Sciatic nerve (tissue), 2 donors: ENCODE measurements around the gene SSNA1. TPM values are rescaled to one million over a fixed set of nuclear protein-coding genes. Genes with fewer than 3 reads are reported as not detected.

Experiments
- ATAC-seq: fragments of 200-7000 bp; cut with Tn5 transposase; one replicate; pipeline ENCODE4 v1.9.1; 2020; ENCODE audit warnings: mild to moderate bottlenecking, moderate library complexity
- DNase-seq: peaks from one replicate; pipeline ENCODE4 v3.0.0-alpha.2; 2020; ENCODE audit warnings: low spot score
- intact Hi-C: fragments of 100-400 bp; cut with DNase I; formaldehyde crosslinking; loops from one replicate; pipeline ENCODE4 v1.14.2; 2022
- total RNA-seq: library from RNA; stranded (reverse); fragmentation: NEBNext Ultra II Directional; extraction: Animal tissue kit (Norgen Biotek cat#: 25700); gene quantifications from one replicate; pipeline ENCODE4 v1.2.1, GENCODE V29; 2021
- donor health status: DM: no; HTN: no; CAD: no.
- donor health status: DM: no; HTN: no; CAD: no.

The SSNA1 gene
- total RNA-seq, 1 donor from 2014 or later: 27.6 TPM

- intact Hi-C loops: no loop called here
- DNase-seq (no peak), ATAC-seq (no peak)
Observed at GRCh38 chr9:137224830-137225694, 36.6 kb downstream of the SSNA1 start, which contains the start of gene CYSRT1. CYSRT1 (plus strand) TSS chr9:137225174; CDS start chr9:137225622, 448 bp downstream.

DNA sequence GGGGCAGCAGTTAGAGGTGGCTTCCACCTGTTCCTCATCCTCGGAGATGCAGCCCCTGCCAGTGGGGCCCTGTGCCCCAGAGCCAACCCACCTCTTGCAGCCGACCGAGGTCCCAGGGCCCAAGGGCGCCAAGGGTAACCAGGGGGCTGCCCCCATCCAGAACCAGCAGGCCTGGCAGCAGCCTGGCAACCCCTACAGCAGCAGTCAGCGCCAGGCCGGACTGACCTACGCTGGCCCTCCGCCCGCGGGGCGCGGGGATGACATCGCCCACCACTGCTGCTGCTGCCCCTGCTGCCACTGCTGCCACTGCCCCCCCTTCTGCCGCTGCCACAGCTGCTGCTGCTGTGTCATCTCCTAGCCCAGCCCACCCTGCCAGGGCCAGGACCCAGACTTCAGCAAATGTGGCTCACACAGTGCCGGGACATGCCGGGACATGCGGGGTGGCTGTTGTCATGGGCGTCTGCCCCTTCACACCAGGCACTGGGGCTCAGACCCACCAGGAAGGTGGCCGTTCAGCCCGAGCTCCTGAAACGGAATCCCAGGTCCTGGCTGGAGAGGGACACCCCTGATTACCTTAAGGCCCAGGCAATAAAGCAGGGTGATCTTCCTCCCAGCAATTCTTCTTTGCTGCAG, 37.3 kb downstream of the SSNA1 start:
- no peak for ATAC-seq
- intact Hi-C loops: no loop called here

GRCh38 chr9:137226338-137227053, 38.0 kb downstream of the SSNA1 start:
- intact Hi-C loops: no loop called here
- ATAC-seq (no peak), DNase-seq (no peak)

More for the DNA sequence above, 37.3 kb downstream of the SSNA1 start:
- DNase-seq: no peak

DNA sequence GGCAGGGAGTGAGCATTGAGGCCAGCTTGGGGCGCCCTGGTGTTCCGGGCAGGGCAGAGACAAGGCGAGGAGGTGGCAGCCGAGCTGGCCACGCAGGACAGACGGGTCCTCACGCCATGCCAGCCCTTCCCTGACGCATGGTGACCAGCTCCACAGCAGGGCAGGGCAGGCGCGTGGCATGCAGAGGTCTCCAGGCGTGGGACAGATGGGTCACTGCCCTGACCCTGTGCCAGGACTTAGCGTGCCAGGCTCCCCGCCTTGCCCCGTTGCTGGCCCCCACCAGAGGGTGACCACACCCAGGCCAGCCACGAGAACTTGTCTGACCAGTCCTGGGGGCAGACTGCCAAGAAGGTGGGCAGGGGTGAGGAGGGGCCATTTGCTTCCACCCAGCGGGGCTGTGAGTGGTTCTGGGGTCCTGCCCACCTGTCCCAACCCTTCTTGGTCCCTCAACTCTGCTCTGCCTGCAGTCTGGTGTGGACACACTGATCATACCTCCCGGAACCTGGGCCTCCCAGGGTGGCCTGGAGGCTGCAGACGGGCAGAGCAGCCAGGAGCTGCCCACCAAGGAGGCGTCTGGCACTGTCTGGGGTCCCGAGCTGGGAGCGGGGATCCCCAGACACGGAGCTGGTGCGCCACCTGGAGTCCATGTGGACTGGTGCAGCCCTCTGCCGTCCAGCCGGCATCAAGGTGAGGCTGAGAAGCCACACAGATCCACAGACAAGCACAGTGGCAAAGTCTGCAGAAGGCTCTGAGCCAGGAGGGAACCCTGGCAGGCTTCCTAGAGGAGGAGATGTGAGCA, 38.8 kb downstream of the SSNA1 start, which contains the start of gene RNF224:
RNF224 (plus strand) TSS at position 449 of the 799 bp plus-strand sequence. CDS start 834 bp downstream, outside the sequence.
- intact Hi-C loops: no loop called here
- peak; percentile 85 for DNase-seq
- no peak for ATAC-seq

DNA sequence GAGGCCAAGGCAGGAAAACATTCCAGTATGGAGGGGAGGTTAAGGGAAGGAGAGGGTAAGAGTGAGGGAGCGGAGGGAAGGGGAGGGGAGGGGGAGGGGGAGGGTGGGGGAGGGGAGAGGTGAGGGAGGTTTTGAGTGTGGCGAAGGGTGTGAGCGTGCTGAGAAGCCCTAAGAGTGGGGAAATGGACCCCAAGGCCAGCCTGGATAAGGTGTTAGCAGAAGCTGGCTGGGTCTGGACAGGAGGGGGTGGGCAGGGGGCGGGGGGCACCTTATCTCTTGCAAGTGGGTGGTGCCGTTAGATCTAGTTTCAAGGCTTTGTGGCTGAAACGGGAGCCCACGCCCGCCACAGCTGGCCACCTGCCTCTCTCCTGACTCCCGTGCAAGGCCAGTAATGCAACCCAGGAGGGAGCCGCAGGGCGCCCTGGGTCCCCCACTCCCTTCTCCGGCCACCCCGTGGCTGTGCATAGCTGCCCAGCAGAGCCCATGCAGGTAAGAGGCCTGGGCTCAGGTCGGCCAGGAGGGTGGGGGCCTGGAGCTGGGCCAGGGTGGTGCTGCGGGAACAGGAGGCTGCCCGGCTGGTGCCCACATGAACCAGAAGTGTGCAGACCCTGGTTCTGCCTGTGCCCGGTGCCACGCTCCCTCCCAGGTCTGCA, 39.5 kb downstream of the SSNA1 start:
- DNase-seq (no peak), ATAC-seq (no peak)
- intact Hi-C loops: no loop called here

DNA sequence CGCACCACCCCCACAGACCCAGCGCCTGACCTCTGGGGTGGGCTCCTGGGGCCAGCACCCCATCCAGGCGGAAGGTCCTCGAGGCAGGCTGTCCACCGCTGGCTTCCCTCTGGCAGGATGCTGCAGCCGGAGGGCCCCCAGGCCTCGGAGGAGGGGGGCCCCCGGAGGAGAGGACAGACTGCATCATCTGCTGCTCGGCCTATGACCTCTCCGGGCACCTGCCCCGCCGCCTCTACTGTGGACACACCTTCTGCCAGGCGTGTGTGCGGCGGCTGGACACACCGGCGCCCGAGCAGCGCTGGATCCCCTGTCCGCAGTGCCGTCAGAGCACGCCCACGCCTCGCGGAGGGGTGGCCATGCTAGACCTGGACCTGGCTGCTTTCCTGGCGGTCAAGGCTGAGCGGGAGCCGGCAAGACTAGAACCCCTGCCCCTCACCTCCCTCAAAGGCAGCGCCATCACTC, 40.1 kb downstream of the SSNA1 start:
- DNase-seq (no peak), ATAC-seq (no peak)
- intact Hi-C loops: no loop called here

DNA sequence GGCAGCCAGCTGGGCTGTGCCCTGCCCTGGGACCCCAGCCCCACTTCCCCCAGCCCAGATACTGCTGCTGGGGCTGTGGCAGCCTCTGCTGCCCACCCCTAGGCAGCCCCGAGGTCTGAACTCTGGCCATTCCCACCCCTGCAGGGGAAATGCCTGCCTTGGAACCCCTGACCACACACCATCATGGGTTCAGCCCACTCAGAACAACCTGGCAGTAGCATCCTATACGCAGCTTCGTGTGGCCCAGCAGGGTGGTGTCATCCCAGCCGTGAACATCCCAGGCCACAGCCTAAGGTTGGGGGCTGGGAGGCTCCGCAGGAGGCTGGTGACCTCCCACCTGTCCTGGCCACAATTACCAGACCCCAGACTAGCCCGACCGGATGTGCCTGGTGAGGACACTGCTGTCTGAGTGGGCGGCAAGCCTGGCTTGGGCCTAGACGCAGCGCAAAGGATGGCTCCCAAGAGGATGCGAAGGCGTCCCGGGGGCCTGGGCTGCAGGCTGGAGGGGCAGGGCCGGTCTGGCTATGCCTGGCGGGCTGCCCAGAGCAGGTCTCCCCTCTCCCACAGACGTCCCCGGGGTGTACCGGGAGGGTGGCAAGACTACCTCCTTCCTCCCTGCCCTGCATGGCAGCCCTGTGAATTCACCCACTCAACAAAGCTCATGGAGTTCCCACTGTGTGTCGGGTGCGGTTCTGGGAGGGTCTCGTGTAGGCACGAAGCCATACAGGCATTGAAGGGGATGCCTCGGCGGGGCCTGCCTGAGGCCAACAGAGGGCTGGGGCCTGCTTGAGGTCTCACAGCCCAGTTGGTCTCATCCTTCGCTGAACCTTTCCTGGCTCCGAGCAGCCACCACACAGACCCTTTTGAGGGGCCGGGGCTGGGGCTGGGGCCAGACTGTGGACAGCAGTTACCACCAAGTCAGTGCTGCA, 40.8 kb downstream of the SSNA1 start:
- ATAC-seq (no peak), DNase-seq (no peak)
- intact Hi-C loops: no loop called here

DNA sequence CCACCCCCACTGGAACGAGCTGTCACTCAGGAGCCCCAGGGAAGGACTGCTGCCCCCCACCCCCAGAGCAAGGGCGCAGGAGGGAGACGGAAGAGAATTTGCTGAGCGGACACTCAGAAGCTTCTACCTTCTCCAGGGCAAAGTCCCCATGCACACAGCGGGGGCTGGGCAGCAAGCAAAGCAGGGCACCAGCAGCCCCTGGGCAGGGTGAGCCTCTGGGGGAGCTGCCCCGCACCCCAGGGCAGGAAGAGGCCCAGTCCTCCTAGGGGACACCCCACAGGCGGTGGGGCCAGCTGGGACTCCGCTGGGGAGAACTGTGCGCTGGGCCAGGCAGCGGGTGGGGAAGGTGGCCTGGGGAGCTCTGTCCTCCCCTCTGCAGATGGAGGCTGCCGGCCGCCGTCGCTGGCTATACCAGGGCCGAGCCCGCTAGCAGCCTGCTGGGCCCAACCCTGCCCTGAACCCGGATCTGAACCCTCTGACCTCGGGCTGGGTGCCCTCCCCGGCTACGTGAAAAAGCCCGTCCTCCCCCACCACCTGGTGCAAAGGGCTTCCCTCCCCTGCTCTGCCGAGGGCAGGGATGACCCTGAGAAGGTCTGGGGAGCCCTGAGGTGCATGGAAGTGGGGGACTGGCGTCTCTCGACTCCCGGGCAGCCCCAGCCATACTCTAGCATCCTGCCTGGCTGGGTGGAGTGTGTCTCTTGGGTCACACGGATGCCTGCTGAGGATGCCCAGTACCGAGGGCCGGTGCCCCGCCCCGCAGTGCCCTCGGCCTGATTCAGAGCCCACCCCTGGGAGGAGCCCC, 41.6 kb downstream of the SSNA1 start:
- ATAC-seq (no peak), DNase-seq (no peak)
- intact Hi-C loops: loop anchor here (5.0 to 10.0 kb wide), 2 partner anchors 45 to 108 kb away; partner anchors contain the start of genes ANAPC2 and SSNA1

DNA sequence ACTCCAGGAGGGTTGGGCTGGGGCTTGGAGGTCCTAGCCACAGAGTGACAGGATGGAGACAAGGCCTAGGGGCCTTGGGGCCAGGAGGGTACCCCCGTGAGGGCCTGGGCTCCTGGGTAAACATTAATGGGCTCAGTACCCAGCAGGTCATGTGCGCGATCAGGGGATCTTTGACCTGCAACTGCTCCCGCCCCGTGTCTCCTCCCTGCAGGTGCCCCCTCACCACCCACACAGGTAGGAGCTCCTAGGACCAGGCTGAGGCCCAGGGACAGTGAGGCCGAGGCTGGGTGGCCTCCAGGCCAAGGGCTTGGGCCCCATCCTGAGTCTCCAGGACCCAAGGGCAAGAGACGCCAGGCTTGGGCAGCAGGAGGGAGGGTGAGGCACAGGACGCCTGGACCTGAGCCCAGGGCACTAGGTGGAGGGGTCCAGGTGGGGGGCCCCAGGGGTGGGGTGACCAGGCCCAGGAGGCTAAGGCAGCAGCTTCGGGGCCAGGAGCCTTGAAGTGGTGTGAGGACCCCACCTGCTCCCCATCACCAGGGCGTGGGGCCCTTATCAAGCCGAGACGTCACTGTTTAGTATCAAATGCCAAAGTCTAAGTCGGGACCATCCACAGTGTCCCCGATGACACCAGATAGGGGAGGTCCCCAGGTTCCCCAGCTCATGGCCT, 42.4 kb downstream of the SSNA1 start, which contains the start of gene SLC34A3:
SLC34A3 (plus strand) TSS at position 197 of the 667 bp plus-strand sequence. CDS start 802 bp downstream, outside the sequence.
- no peak for DNase-seq
- intact Hi-C loops: loop anchor here (5.0 to 10.0 kb wide), 2 partner anchors 46 to 109 kb away; partner anchors contain the start of genes ANAPC2 and SSNA1
- no peak for ATAC-seq

GRCh38 chr9:137231372-137232039, 43.0 kb downstream of the SSNA1 start:
- no peak for ATAC-seq
- intact Hi-C loops: loop anchor here (5.0 to 10.0 kb wide), 2 partner anchors 47 to 109 kb away; partner anchors contain the start of genes ANAPC2 and SSNA1

GRCh38 chr9:137232101-137232500, 43.6 kb downstream of the SSNA1 start:
- intact Hi-C loops: loop anchor here (5.0 to 10.0 kb wide), 2 partner anchors 47 to 110 kb away; partner anchors contain the start of genes ANAPC2 and SSNA1
- no peak for DNase-seq
- ATAC-seq: no peak

More at GRCh38 chr9:137231372-137232039, 43.0 kb downstream of the SSNA1 start:
- no peak for DNase-seq

- no peak for ATAC-seq
- DNase-seq: no peak
- intact Hi-C loops: loop anchor here (5.0 to 10.0 kb wide), 2 partner anchors 48 to 110 kb away; partner anchors contain the start of genes ANAPC2 and SSNA1
Observed at GRCh38 chr9:137232510-137232909, 44.0 kb downstream of the SSNA1 start.

GRCh38 chr9:137233143-137233980, 44.9 kb downstream of the SSNA1 start:
- no peak for ATAC-seq
- intact Hi-C loops: loop anchor here (5.0 to 10.0 kb wide), 2 partner anchors 49 to 111 kb away; partner anchors contain the start of genes ANAPC2 and SSNA1
- DNase-seq: no peak
